Ascending aorta (tissue), 2 donors: ENCODE measurements around the gene MAFB. TPM values are rescaled to one million over a fixed set of nuclear protein-coding genes. Genes with fewer than 3 reads are reported as not detected.

Experiments
- DNase-seq, 2 donors: peaks; one replicate each; pipeline ENCODE4 v3.0.0-alpha.2; 2019; ENCODE audit warnings: low spot score in 2 of 2
- H3K27ac ChIP-seq, 2 donors: fragments of 200-600 bp; sonication (generic); one replicate each; pipeline ENCODE4 v1.5.1; 2016 to 2017; ENCODE audit warnings: mild to moderate bottlenecking in 1 of 2
- H3K27me3 ChIP-seq: fragments of 200-600 bp; sonication (generic); one replicate; pipeline ENCODE4 v1.5.1; 2017
- H3K36me3 ChIP-seq, 2 donors: fragments of 200-600 bp; sonication (generic); one replicate each; pipeline ENCODE4 v1.5.1; 2016
- H3K4me1 ChIP-seq, 2 donors: fragments of 200-600 bp; sonication (generic); one replicate each; pipeline ENCODE4 v1.5.1; 2016 to 2017; ENCODE audit warnings: mild to moderate bottlenecking in 1 of 2
- H3K4me3 ChIP-seq, 2 donors: fragments of 200-600 bp; sonication (generic); one replicate each; pipeline ENCODE4 v1.5.1; 2016 to 2017; ENCODE audit warnings: mild to moderate bottlenecking in 1 of 2
- H3K9me3 ChIP-seq, 2 donors: fragments of 200-600 bp; sonication (generic); one replicate each; pipeline ENCODE4 v1.5.1; 2016
- CTCF ChIP-seq, 3 experiments: fragments of 200-600 bp in 2 of 3; fragments of 450-650 bp in 1 of 3; sonication (generic) in 2 of 3; IDR thresholded peaks; one replicate each; pipeline ENCODE4 v1.5.1; 2016 to 2019; ENCODE audit warnings: antibody characterized with exemption in 3 of 3, mild to moderate bottlenecking in 1 of 3, moderate library complexity in 1 of 3
- intact Hi-C: fragments of 100-400 bp; cut with DNase I; formaldehyde crosslinking; loops from one replicate; pipeline ENCODE4 v1.15.1; 2023
- total RNA-seq: library from RNA; depleted of rRNA; stranded (reverse); fragments of >200 nt; gene quantifications from one replicate; pipeline ENCODE4 v1.1.0, GENCODE V29; 2016

MAFB gene
- total RNA-seq, 1 donor from 2014 or later, result 84.6 TPM

- no peak for TF ChIP-seq CTCF (IDR thresholded peaks at IDR 0.05)
- H3K9me3 ChIP-seq, result no peaks in the 10 kb centered on the region
- intact Hi-C loops, result no loop called here
- no peaks in the 10 kb centered on the region for H3K4me1 ChIP-seq
- no peak overlapping the region for H3K27ac ChIP-seq
- no peaks in the 10 kb centered on the region for H3K36me3 ChIP-seq
- H3K4me3 ChIP-seq, result no peak overlapping the region
- H3K27me3 ChIP-seq, result no peaks in the 10 kb centered on the region
- DNase-seq, result no peak
Measured at GRCh38 chr20:40710603-40711002, 21.6 kb upstream of the MAFB start.

GRCh38 chr20:40706977-40707582 is 18.0 kb upstream of the MAFB start:
- TF ChIP-seq CTCF (IDR thresholded peaks at IDR 0.05), result no peak

GRCh38 chr20:40705413-40705812 is 16.4 kb upstream of the MAFB start:
- no peaks in the 10 kb centered on the region for H3K9me3 ChIP-seq
- intact Hi-C loops, result no loop called here
- no peak overlapping the region for H3K27ac ChIP-seq
- no peaks in the 10 kb centered on the region for H3K36me3 ChIP-seq
- no peak for DNase-seq
- no peaks in the 10 kb centered on the region for H3K27me3 ChIP-seq
- H3K4me3 ChIP-seq, result no peak overlapping the region
- TF ChIP-seq CTCF (IDR thresholded peaks at IDR 0.05), result no peak
- no peaks in the 10 kb centered on the region for H3K4me1 ChIP-seq

More at GRCh38 chr20:40706977-40707582, 18.0 kb upstream of the MAFB start:
- H3K4me1 ChIP-seq, result no peaks in the 10 kb centered on the region
- no peaks in the 10 kb centered on the region for H3K27me3 ChIP-seq
- H3K36me3 ChIP-seq, result no peaks in the 10 kb centered on the region
- H3K27ac ChIP-seq, result no peak overlapping the region
- intact Hi-C loops, result no loop called here
- no peaks in the 10 kb centered on the region for H3K9me3 ChIP-seq
- no peak for DNase-seq
- H3K4me3 ChIP-seq, result no peak overlapping the region

GRCh38 chr20:40704828-40705227 is 15.8 kb upstream of the MAFB start:
- H3K9me3 ChIP-seq, result no peaks in the 10 kb centered on the region
- no peak for DNase-seq
- H3K27me3 ChIP-seq, result no peaks in the 10 kb centered on the region
- H3K4me1 ChIP-seq, result no peaks in the 10 kb centered on the region
- H3K36me3 ChIP-seq, result no peaks in the 10 kb centered on the region
- no peak overlapping the region for H3K4me3 ChIP-seq
- TF ChIP-seq CTCF (IDR thresholded peaks at IDR 0.05), result no peak
- intact Hi-C loops, result no loop called here
- no peak overlapping the region for H3K27ac ChIP-seq

- H3K27ac ChIP-seq, result no peak overlapping the region
- H3K4me1 ChIP-seq, result no peaks in the 10 kb centered on the region
- DNase-seq, result no peak
- H3K27me3 ChIP-seq, result no peaks in the 10 kb centered on the region
- no peak overlapping the region for H3K4me3 ChIP-seq
- intact Hi-C loops, result no loop called here
- H3K36me3 ChIP-seq, result no peaks in the 10 kb centered on the region
- H3K9me3 ChIP-seq, result no peaks in the 10 kb centered on the region
- no peak for TF ChIP-seq CTCF (IDR thresholded peaks at IDR 0.05)
Measured at GRCh38 chr20:40703975-40704530, 15.0 kb upstream of the MAFB start.
